DOHH2 (cell line): ENCODE results near the gene ANGEL2.

Experiments used
- EZH2phosphoT487 ChIP-seq: fragments of 200-600 bp; sonication (generic); IDR thresholded peaks from 2 replicates; pipeline ENCODE4 v1.6.1; 2017; ENCODE audit warnings: borderline replicate concordance, mild to moderate bottlenecking, antibody characterized with exemption, low read length, moderate library complexity, mixed read lengths
- TF ChIP-seq, protein P1 (sequence below): fragments of 200-600 bp; sonication (generic); IDR thresholded peaks from one replicate; pipeline ENCODE4 v1.5.1; 2014; ENCODE audit warnings: antibody characterized with exemption, mild to moderate bottlenecking, low read depth, low read length; ENCODE audit not compliant: poor library complexity, severe bottlenecking

DNA sequence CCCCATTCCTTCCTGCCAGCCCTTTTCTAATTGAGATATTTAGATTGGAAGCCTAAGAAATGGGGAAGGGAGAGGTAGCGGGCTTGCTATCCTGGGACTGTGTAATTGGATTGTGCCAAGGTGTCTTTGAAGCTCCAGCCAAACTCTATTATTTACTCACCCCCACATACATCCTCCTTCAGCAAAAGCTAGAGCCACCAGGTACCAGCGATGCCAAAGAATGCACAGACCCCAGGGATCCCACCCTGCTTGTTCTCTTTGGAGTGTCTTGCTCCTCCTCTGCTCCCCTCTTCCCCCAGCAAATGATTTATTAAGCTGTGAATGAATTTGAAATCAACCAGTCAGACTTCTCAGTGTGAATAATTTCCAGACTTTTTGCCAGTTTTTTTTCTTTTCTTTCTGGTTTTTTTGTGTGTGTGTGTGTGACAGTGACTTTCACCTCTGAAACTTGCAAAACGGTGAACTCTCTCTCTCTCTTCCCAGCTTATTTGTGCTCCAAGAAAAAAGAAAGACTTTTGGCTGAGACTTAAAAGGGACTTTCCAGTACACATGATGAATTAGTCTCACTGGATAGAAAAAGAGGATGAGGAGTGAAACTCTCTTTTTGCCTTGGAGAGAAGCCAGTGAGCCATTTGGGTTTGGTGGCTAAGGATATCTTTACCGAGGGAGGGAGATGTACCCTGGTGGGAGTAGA lies 63.6 kb downstream of the ANGEL2 start:
- no peak for TF ChIP-seq EZH2phosphoT487
- TF ChIP-seq, protein P1, sequence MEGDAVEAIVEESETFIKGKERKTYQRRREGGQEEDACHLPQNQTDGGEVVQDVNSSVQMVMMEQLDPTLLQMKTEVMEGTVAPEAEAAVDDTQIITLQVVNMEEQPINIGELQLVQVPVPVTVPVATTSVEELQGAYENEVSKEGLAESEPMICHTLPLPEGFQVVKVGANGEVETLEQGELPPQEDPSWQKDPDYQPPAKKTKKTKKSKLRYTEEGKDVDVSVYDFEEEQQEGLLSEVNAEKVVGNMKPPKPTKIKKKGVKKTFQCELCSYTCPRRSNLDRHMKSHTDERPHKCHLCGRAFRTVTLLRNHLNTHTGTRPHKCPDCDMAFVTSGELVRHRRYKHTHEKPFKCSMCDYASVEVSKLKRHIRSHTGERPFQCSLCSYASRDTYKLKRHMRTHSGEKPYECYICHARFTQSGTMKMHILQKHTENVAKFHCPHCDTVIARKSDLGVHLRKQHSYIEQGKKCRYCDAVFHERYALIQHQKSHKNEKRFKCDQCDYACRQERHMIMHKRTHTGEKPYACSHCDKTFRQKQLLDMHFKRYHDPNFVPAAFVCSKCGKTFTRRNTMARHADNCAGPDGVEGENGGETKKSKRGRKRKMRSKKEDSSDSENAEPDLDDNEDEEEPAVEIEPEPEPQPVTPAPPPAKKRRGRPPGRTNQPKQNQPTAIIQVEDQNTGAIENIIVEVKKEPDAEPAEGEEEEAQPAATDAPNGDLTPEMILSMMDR: no peak
